Measurements from ENCODE around the gene ADRA2B.

GRCh38 chr2:96097951-96098823 lies 18.2 kb downstream of the ADRA2B start:
- TF ChIP-seq EP300 (IDR thresholded peaks at IDR 0.05) (no peak), CTCF (IDR thresholded peaks at IDR 0.05) (no peak)

Data from stomach (tissue), 4 donors.